Testis (tissue), 3 donors: ENCODE data around the gene SLC13A4. TPM values are rescaled to one million over a fixed set of nuclear protein-coding genes. Genes with fewer than 3 reads are reported as not detected.

Source experiments
- DNase-seq: peaks from one replicate; pipeline ENCODE4 v3.0.0-alpha.2; 2019
- H3K27ac ChIP-seq, 2 donors: fragments of 200-600 bp; sonication (generic); one replicate each; pipeline ENCODE4 v1.5.1; 2019
- H3K27me3 ChIP-seq: fragments of 200-600 bp; sonication (generic); one replicate; pipeline ENCODE4 v1.5.1; 2019
- H3K36me3 ChIP-seq: fragments of 200-600 bp; sonication (generic); one replicate; pipeline ENCODE4 v1.5.1; 2017; ENCODE audit warnings: low read depth; ENCODE audit errors: missing control alignments
- H3K4me1 ChIP-seq: fragments of 200-600 bp; sonication (generic); one replicate; pipeline ENCODE4 v1.5.1; 2019
- H3K4me3 ChIP-seq, 2 donors: fragments of 200-600 bp; sonication (generic); one replicate each; pipeline ENCODE4 v1.5.1; 2017 to 2019
- H3K9me3 ChIP-seq: fragments of 200-600 bp; sonication (generic); one replicate; pipeline ENCODE4 v1.5.1; 2017
- POLR2A ChIP-seq: fragments of 450-650 bp; IDR thresholded peaks from one replicate; pipeline ENCODE4 v1.6.1; 2017; ENCODE audit warnings: antibody characterized with exemption, mild to moderate bottlenecking, moderate library complexity
- WGBS, 2 donors: methylation state at CpG; one replicate each; pipeline ENCODE4 v1.1.5; 2018; 5-methylcytosine and 5-hydroxymethylcytosine counted together
- intact Hi-C: fragments of 100-400 bp; cut with DNase I; formaldehyde crosslinking; loops from one replicate; pipeline ENCODE4 v1.15.1; 2023; ENCODE audit warnings: low total_unique reads
- polyA plus RNA-seq: library from polyadenylated mRNA; stranded (reverse); fragments of 350-450 nt; fragmentation: Illumina TruSeq; extraction: RNeasy Lipid Tissue Mini Kit (QIAGEN cat#74804); gene quantifications from one replicate; pipeline ENCODE4 v1.2.3, GENCODE V29; 2014; ENCODE audit warnings: low read depth, low replicate concordance; ENCODE audit not compliant: insufficient read depth
- total RNA-seq, 2 donors: library from RNA; depleted of rRNA; stranded (reverse); fragments of >200 nt; gene quantifications; one replicate each; pipeline ENCODE4 v1.2.3, GENCODE V29; 2016
- TF ChIP-seq, protein P1 (sequence below), 3 experiments: fragments of 450-650 bp in 2 of 3; fragments of 200-600 bp in 1 of 3; sonication (generic) in 1 of 3; IDR thresholded peaks; one replicate each; pipeline ENCODE4 v1.5.1; 2016 to 2019; ENCODE audit warnings: antibody characterized with exemption in 3 of 3, mild to moderate bottlenecking in 2 of 3, moderate library complexity in 1 of 3

SLC13A4 gene
- total and polyA plus RNA-seq, 3 donors from 2014 or later: 19.0 to 34.6 (median 33.0) TPM

GRCh38 chr7:135715055-135715522 is 12.9 kb downstream of the SLC13A4 start:
- H3K9me3 ChIP-seq: no peaks in the 10 kb centered on the region
- peaks cover 7% of the 10 kb centered on the region for H3K4me1 ChIP-seq
- no peak for DNase-seq
- 69 to 76% methylated on average over 5 of the region's 5 CpGs for WGBS, 2 donors
- intact Hi-C loops: no loop called here
- no peaks in the 10 kb centered on the region for H3K27me3 ChIP-seq
- TF ChIP-seq, protein P1, sequence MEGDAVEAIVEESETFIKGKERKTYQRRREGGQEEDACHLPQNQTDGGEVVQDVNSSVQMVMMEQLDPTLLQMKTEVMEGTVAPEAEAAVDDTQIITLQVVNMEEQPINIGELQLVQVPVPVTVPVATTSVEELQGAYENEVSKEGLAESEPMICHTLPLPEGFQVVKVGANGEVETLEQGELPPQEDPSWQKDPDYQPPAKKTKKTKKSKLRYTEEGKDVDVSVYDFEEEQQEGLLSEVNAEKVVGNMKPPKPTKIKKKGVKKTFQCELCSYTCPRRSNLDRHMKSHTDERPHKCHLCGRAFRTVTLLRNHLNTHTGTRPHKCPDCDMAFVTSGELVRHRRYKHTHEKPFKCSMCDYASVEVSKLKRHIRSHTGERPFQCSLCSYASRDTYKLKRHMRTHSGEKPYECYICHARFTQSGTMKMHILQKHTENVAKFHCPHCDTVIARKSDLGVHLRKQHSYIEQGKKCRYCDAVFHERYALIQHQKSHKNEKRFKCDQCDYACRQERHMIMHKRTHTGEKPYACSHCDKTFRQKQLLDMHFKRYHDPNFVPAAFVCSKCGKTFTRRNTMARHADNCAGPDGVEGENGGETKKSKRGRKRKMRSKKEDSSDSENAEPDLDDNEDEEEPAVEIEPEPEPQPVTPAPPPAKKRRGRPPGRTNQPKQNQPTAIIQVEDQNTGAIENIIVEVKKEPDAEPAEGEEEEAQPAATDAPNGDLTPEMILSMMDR (IDR thresholded peaks at IDR 0.05): no peak
- no peak for TF ChIP-seq POLR2A
- no peak overlapping the region for H3K27ac ChIP-seq
- H3K36me3 ChIP-seq: no peaks in the 10 kb centered on the region
- H3K4me3 ChIP-seq: no peak overlapping the region

DNA sequence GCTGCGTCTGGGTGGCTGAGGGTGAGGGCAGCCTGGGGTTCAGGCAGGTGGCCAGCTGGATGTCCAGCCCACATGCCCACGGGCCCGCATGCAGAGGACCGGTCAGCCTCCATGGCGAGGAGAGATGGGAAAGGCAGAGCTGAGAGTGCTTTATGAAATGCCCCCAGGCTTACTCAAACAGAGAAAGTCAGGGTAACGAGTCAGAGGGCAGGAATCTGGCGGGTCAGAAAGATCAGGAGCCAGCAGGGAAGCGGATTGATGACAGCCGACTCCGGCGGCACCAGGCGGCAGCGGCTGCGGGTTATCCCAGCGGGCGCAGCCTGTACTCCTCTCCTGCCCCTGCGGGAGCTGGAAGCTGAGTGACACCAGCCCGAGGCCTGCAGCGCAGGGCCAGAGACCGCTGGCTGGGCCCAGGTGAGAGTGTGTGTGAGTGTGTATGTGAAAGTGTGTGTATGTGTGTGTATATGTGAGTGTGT is 13.4 kb downstream of the SLC13A4 start:
- Histone ChIP-seq H3K9me3 (no peaks in the 10 kb centered on the region), H3K4me1 (peaks cover 7% of the 10 kb centered on the region), H3K27me3 (no peaks in the 10 kb centered on the region), H3K36me3 (no peaks in the 10 kb centered on the region), H3K27ac (no peak overlapping the region), H3K4me3 (no peak overlapping the region)
- 71 to 86% methylated on average over 18 to 20 of the region's 20 CpGs for WGBS, 2 donors
- intact Hi-C loops: no loop called here
- no peak for DNase-seq
- no peak for TF ChIP-seq POLR2A
- TF ChIP-seq, protein P1 (IDR thresholded peaks at IDR 0.05): no peak

DNA sequence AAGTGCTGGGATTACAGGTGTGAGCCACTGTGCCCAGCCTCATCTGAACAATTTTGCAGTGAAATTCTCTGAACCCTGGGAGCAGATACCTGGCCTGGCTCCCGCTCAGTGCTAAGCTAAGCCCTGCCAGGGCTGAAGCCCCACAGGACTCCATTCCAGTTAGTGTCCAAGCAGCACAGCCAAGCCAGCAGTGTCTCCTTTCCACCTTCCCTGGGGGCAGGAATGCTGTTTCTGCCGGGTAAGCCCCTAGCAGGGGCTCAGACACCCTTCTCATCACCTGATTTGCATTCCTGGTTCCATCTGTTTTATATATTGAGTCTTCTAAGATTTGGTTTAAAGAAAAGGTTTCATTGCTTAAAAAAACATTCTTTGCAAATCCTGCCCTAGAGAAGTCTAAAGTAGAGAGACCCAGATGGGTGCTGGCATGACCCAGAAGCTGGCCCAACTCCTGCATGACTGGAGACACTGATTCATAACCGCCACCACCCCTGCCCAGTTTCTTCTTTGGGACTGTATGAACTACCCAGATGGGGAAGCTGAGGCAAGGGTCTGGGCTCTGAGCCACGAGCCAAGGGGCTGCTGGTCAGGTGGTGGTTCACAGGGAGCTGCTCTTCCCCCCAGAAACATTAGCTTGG is 14.0 kb downstream of the SLC13A4 start:
- Histone ChIP-seq H3K27ac (no peak overlapping the region), H3K4me3 (no peak overlapping the region), H3K9me3 (no peaks in the 10 kb centered on the region), H3K4me1 (peaks cover 7% of the 10 kb centered on the region), H3K27me3 (no peaks in the 10 kb centered on the region), H3K36me3 (no peaks in the 10 kb centered on the region)
- 85 to 91% methylated on average over 4 of the region's 4 CpGs for WGBS, 2 donors
- TF ChIP-seq POLR2A: no peak
- TF ChIP-seq, protein P1 (IDR thresholded peaks at IDR 0.05): no peak
- DNase-seq: no peak
- intact Hi-C loops: no loop called here

GRCh38 chr7:135712796-135713195 is 15.2 kb downstream of the SLC13A4 start:
- Histone ChIP-seq H3K4me1 (peaks cover 7% of the 10 kb centered on the region), H3K27me3 (no peaks in the 10 kb centered on the region), H3K4me3 (no peak overlapping the region), H3K36me3 (no peaks in the 10 kb centered on the region), H3K27ac (no peak overlapping the region), H3K9me3 (no peaks in the 10 kb centered on the region)
- TF ChIP-seq, protein P1 (IDR thresholded peaks at IDR 0.05): no peak
- no peak for TF ChIP-seq POLR2A
- peak; percentile 54 for DNase-seq
- intact Hi-C loops: no loop called here
- WGBS, 2 donors: 30 to 35% methylated on average over 7 of the region's 7 CpGs
